ENCODE results near the gene AFTPH. TPM values are rescaled to one million over a fixed set of nuclear protein-coding genes. Genes with fewer than 3 reads are reported as not detected.

AFTPH gene
- total RNA-seq, 4 donors from 2014 or later: 27.7 to 50.3 (median 38.1) TPM

- Histone ChIP-seq H3K4me1 (peaks cover 0 to 39% (median 11%) of the 10 kb centered on the region in 4 donors), H3K27me3 (no peaks in the 10 kb centered on the region), H3K36me3 (peaks cover 0 to 42% (median 3%) of the 10 kb centered on the region in 3 donors), H3K27ac (no peak overlapping the region), H3K4me3 (no peak overlapping the region), H3K9me3 (no peaks in the 10 kb centered on the region)
- no peak for DNase-seq (ENCODE audit: low spot score in 2 of 2)
- TF ChIP-seq CTCF (IDR thresholded peaks at IDR 0.05) (no peak), EP300 (IDR thresholded peaks at IDR 0.05) (no peak), POLR2A (IDR thresholded peaks at IDR 0.05) (no peak)
- WGBS, 2 donors: 75% methylated on average over 9 of the region's 9 CpGs
These were observed 109.0 kb downstream of the AFTPH start for GRCh38 chr2:64632835-64633819.

GRCh38 chr2:64634345-64635267, 110.5 kb downstream of the AFTPH start:
- H3K4me1 ChIP-seq: peaks cover 0 to 45% (median 20%) of the 10 kb centered on the region in 4 donors

GRCh38 chr2:64635976-64636911, 112.1 kb downstream of the AFTPH start:
- H3K4me1 ChIP-seq: peaks cover 0 to 61% (median 32%) of the 10 kb centered on the region in 4 donors
- H3K4me3 ChIP-seq: no peak overlapping the region

More at GRCh38 chr2:64634345-64635267, 110.5 kb downstream of the AFTPH start:
- H3K27me3 ChIP-seq: no peaks in the 10 kb centered on the region
- no peaks in the 10 kb centered on the region for H3K9me3 ChIP-seq
- DNase-seq (ENCODE audit: low spot score in 2 of 2): peak in 1 of 2 donors; percentile 41
- WGBS, 2 donors: 73 to 83% methylated on average over 11 of the region's 11 CpGs
- no peak overlapping the region for H3K4me3 ChIP-seq
- H3K27ac ChIP-seq: no peak overlapping the region
- peaks cover 0 to 42% (median 3%) of the 10 kb centered on the region in 3 donors for H3K36me3 ChIP-seq
- no peak for TF ChIP-seq CTCF (IDR thresholded peaks at IDR 0.05)
- peak in 1 of 2 donors; percentile 54 for TF ChIP-seq EP300 (IDR thresholded peaks at IDR 0.05)
- no peak for TF ChIP-seq POLR2A (IDR thresholded peaks at IDR 0.05)

More at GRCh38 chr2:64635976-64636911, 112.1 kb downstream of the AFTPH start:
- H3K27ac ChIP-seq: peak overlapping the region in 2 of 4 donors; percentile 18 to 48
- H3K27me3 ChIP-seq: no peaks in the 10 kb centered on the region
- no peak for DNase-seq (ENCODE audit: low spot score in 2 of 2)
- 67 to 70% methylated on average over 26 to 35 of the region's 38 CpGs for WGBS, 2 donors
- TF ChIP-seq CTCF (IDR thresholded peaks at IDR 0.05) (no peak), POLR2A (IDR thresholded peaks at IDR 0.05) (no peak), EP300 (IDR thresholded peaks at IDR 0.05) (no peak)
- H3K36me3 ChIP-seq: peaks cover 0 to 31% (median 3%) of the 10 kb centered on the region in 3 donors
- H3K9me3 ChIP-seq: no peaks in the 10 kb centered on the region
